DND-41 (cell line): Measurements from ENCODE around the gene ZNF586.

Source experiments
- ATAC-seq: fragments of 200-7000 bp; cut with Tn5 transposase; 3 replicates; pipeline ENCODE4 v1.9.1; 2021; ENCODE audit warnings: low read depth; ENCODE audit not compliant: insufficient read depth
- DNase-seq: peaks from one replicate; pipeline ENCODE4 v3.0.0-alpha.2; 2020
- H2AFZ ChIP-seq: 2 replicates; pipeline ENCODE4 v1.6.0; 2012; ENCODE audit warnings: low read depth, low read length
- H3K27ac ChIP-seq: 2 replicates; pipeline ENCODE4 v1.5.1; 2012; ENCODE audit warnings: low read length, inconsistent platforms
- H3K27me3 ChIP-seq: fragments of 200-600 bp; sonication (generic); 2 replicates; pipeline ENCODE4 v1.6.0; 2012; ENCODE audit warnings: low read length, mild to moderate bottlenecking, inconsistent platforms; ENCODE audit not compliant: insufficient read depth, poor library complexity
- H3K36me3 ChIP-seq: 2 replicates; pipeline ENCODE4 v1.5.1; 2012; ENCODE audit warnings: low read length, inconsistent platforms; ENCODE audit not compliant: insufficient read depth
- H3K4me1 ChIP-seq: 2 replicates; pipeline ENCODE4 v1.5.1; 2012; ENCODE audit warnings: mild to moderate bottlenecking, low read length; ENCODE audit not compliant: insufficient read depth
- H3K4me2 ChIP-seq: 2 replicates; pipeline ENCODE4 v1.6.0; 2012; ENCODE audit warnings: mild to moderate bottlenecking, moderate library complexity, low read length, inconsistent platforms; ENCODE audit not compliant: insufficient read depth
- H3K4me3 ChIP-seq, 2 experiments: fragments of 200-600 bp in 1 of 2; shearing (Covaris generic) in 1 of 2; 2 replicates each; pipeline ENCODE4 v1.5.1; 2012 to 2016; ENCODE audit warnings: inconsistent platforms in 2 of 2, low read length in 2 of 2, mild to moderate bottlenecking in 2 of 2, low read depth in 1 of 2, moderate library complexity in 1 of 2
- H3K79me2 ChIP-seq: 2 replicates; pipeline ENCODE4 v1.6.0; 2012; ENCODE audit warnings: low read length, inconsistent platforms; ENCODE audit not compliant: insufficient read depth
- H3K9ac ChIP-seq: 2 replicates; pipeline ENCODE4 v1.6.0; 2012; ENCODE audit warnings: low read depth, mild to moderate bottlenecking, inconsistent platforms, low read length, moderate library complexity
- H3K9me3 ChIP-seq: 2 replicates; pipeline ENCODE4 v1.5.1; 2012; ENCODE audit warnings: low read length, moderate library complexity, mild to moderate bottlenecking, inconsistent platforms; ENCODE audit not compliant: insufficient read depth, severe bottlenecking
- H4K20me1 ChIP-seq: 2 replicates; pipeline ENCODE4 v1.6.0; 2012; ENCODE audit warnings: low read length; ENCODE audit not compliant: insufficient read depth
- EZH2 ChIP-seq: IDR thresholded peaks from 3 replicates; pipeline ENCODE4 v1.6.1; 2012; ENCODE audit warnings: borderline replicate concordance, low read depth, mild to moderate bottlenecking, moderate library complexity, low read length, inconsistent platforms; ENCODE audit not compliant: severe bottlenecking
- TF ChIP-seq, protein P1 (sequence below): IDR thresholded peaks from 2 replicates; pipeline ENCODE4 v1.5.1; 2012; ENCODE audit warnings: borderline replicate concordance, low read length, moderate library complexity, mild to moderate bottlenecking; ENCODE audit not compliant: poor library complexity, severe bottlenecking; ENCODE audit errors: extremely low read depth

The ZNF586 gene

GRCh38 chr19:57754091-57754673 lies 15.3 kb upstream of the ZNF586 start:
- Histone ChIP-seq H4K20me1 (peaks cover 3% of the 10 kb centered on the region), H3K27me3 (no peaks in the 10 kb centered on the region), H2AFZ (no peak overlapping the region), H3K9me3 (no peaks in the 10 kb centered on the region), H3K4me3 (no peak overlapping the region), H3K9ac (no peak overlapping the region), H3K4me2 (no peak overlapping the region), H3K27ac (no peak overlapping the region), H3K79me2 (peaks cover 47% of the 10 kb centered on the region), H3K36me3 (peaks cover 99% of the 10 kb centered on the region), H3K4me1 (peaks cover 5% of the 10 kb centered on the region)
- DNase-seq (no peak), ATAC-seq (no peak)
- TF ChIP-seq EZH2: no peak
- TF ChIP-seq, protein P1, sequence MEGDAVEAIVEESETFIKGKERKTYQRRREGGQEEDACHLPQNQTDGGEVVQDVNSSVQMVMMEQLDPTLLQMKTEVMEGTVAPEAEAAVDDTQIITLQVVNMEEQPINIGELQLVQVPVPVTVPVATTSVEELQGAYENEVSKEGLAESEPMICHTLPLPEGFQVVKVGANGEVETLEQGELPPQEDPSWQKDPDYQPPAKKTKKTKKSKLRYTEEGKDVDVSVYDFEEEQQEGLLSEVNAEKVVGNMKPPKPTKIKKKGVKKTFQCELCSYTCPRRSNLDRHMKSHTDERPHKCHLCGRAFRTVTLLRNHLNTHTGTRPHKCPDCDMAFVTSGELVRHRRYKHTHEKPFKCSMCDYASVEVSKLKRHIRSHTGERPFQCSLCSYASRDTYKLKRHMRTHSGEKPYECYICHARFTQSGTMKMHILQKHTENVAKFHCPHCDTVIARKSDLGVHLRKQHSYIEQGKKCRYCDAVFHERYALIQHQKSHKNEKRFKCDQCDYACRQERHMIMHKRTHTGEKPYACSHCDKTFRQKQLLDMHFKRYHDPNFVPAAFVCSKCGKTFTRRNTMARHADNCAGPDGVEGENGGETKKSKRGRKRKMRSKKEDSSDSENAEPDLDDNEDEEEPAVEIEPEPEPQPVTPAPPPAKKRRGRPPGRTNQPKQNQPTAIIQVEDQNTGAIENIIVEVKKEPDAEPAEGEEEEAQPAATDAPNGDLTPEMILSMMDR: no peak

DNA sequence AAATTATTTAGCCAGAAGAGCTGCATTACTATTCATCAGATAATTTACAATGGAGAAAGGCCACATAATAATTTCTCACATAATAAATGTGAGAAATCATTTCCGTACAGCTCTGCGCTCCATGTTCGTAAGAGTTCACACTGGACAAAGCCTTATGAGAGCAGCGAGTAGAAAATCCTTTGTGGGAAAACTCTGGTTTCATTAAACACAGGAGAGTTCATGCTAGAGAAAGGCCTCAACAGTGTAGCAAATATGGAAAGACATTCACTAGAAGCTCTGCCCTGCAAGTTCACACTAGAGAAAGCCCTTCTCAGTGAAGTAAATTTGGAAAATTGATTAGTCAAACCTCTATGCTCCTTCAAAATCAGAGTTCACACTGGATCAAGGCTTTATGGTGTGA lies 14.4 kb upstream of the ZNF586 start:
- Histone ChIP-seq H3K27me3 (no peaks in the 10 kb centered on the region), H3K4me1 (no peaks in the 10 kb centered on the region), H3K9me3 (no peaks in the 10 kb centered on the region), H3K36me3 (peaks cover 99% of the 10 kb centered on the region), H3K79me2 (peaks cover 39% of the 10 kb centered on the region), H3K4me3 (no peak overlapping the region), H3K27ac (no peak overlapping the region), H2AFZ (no peak overlapping the region), H4K20me1 (peaks cover 6% of the 10 kb centered on the region), H3K4me2 (no peak overlapping the region), H3K9ac (no peak overlapping the region)
- ATAC-seq (no peak), DNase-seq (no peak)
- TF ChIP-seq, protein P1: no peak
- TF ChIP-seq EZH2: no peak

- no peak for TF ChIP-seq EZH2
- TF ChIP-seq, protein P1: no peak
- Histone ChIP-seq H2AFZ (no peak overlapping the region), H3K9me3 (no peaks in the 10 kb centered on the region), H3K27me3 (no peaks in the 10 kb centered on the region), H3K9ac (no peak overlapping the region), H4K20me1 (peaks cover 6% of the 10 kb centered on the region), H3K36me3 (peaks cover 80% of the 10 kb centered on the region), H3K4me1 (no peaks in the 10 kb centered on the region), H3K4me2 (no peak overlapping the region), H3K79me2 (peaks cover 17% of the 10 kb centered on the region), H3K27ac (no peak overlapping the region), H3K4me3 (no peak overlapping the region)
- DNase-seq (no peak), ATAC-seq (no peak)
Measured at GRCh38 chr19:57757941-57758340, 11.5 kb upstream of the ZNF586 start.
